MG63 (cell line): Measurements from ENCODE around the gene PRC1. TPM values are rescaled to one million over a fixed set of nuclear protein-coding genes. Genes with fewer than 3 reads are reported as not detected.
A peak's percentile ranks its signal among the peaks of the same experiment; 100 is the strongest.

Experiments used
- DNase-seq: peaks from one replicate; pipeline ENCODE4 v3.0.0-alpha.2; 2020
- H3K27me3 ChIP-seq: fragments of 250-450 bp; sonication (Bioruptor Pico); 2 replicates; pipeline ENCODE4 v1.5.1; 2020; ENCODE audit warnings: mild to moderate bottlenecking, moderate library complexity
- H3K36me3 ChIP-seq: fragments of 250-450 bp; sonication (Bioruptor Pico); 2 replicates; pipeline ENCODE4 v1.5.1; 2020; ENCODE audit warnings: mild to moderate bottlenecking, moderate library complexity
- H3K4me3 ChIP-seq: fragments of 250-450 bp; sonication (Bioruptor Pico); 2 replicates; pipeline ENCODE4 v1.5.1; 2020; ENCODE audit warnings: mild to moderate bottlenecking, moderate library complexity
- H3K9me3 ChIP-seq: fragments of 250-450 bp; sonication (Bioruptor Pico); 2 replicates; pipeline ENCODE4 v1.5.1; 2020; ENCODE audit warnings: mild to moderate bottlenecking, moderate library complexity
- total RNA-seq: library from RNA; depleted of rRNA; stranded (reverse); fragments of >200 nt; shearing (Covaris generic); gene quantifications from 2 replicates; pipeline ENCODE4 v1.2.3, GENCODE V29; 2014; ENCODE audit warnings: low replicate concordance

PRC1 gene
- total RNA-seq, 1 experiment from 2014 or later, result 268 TPM

GRCh38 chr15:90966262-90966661 is 28.1 kb downstream of the PRC1 start:
- H3K4me3 ChIP-seq, result no peak overlapping the region
- no peaks in the 10 kb centered on the region for H3K27me3 ChIP-seq
- H3K9me3 ChIP-seq, result no peaks in the 10 kb centered on the region
- no peak for DNase-seq
- peaks cover 91% of the 10 kb centered on the region for H3K36me3 ChIP-seq

GRCh38 chr15:90962021-90962420 is 32.3 kb downstream of the PRC1 start:
- H3K9me3 ChIP-seq, result no peaks in the 10 kb centered on the region
- peaks cover 68% of the 10 kb centered on the region for H3K36me3 ChIP-seq
- H3K27me3 ChIP-seq, result no peaks in the 10 kb centered on the region
- no peak overlapping the region for H3K4me3 ChIP-seq
- DNase-seq, result no peak

GRCh38 chr15:90960298-90961091 is 33.8 kb downstream of the PRC1 start:
- DNase-seq, result no peak
- H3K36me3 ChIP-seq, result peaks cover 58% of the 10 kb centered on the region
- no peaks in the 10 kb centered on the region for H3K27me3 ChIP-seq
- H3K4me3 ChIP-seq, result no peak overlapping the region
- H3K9me3 ChIP-seq, result no peaks in the 10 kb centered on the region

- Histone ChIP-seq H3K9me3 (no peaks in the 10 kb centered on the region), H3K27me3 (no peaks in the 10 kb centered on the region), H3K36me3 (peaks cover 55% of the 10 kb centered on the region), H3K4me3 (no peak overlapping the region)
- DNase-seq, result peak; percentile 55
Observed at GRCh38 chr15:90959894-90960293, 34.4 kb downstream of the PRC1 start.

- DNase-seq, result no peak
- Histone ChIP-seq H3K9me3 (no peaks in the 10 kb centered on the region), H3K4me3 (no peak overlapping the region), H3K27me3 (no peaks in the 10 kb centered on the region), H3K36me3 (peaks cover 50% of the 10 kb centered on the region)
Observed at GRCh38 chr15:90959028-90959595, 35.2 kb downstream of the PRC1 start.

GRCh38 chr15:90957791-90958190 is 36.5 kb downstream of the PRC1 start:
- Histone ChIP-seq H3K9me3 (no peaks in the 10 kb centered on the region), H3K27me3 (no peaks in the 10 kb centered on the region), H3K4me3 (no peak overlapping the region), H3K36me3 (peaks cover 46% of the 10 kb centered on the region)
- no peak for DNase-seq

- Histone ChIP-seq H3K4me3 (no peak overlapping the region), H3K36me3 (peaks cover 46% of the 10 kb centered on the region), H3K27me3 (no peaks in the 10 kb centered on the region), H3K9me3 (no peaks in the 10 kb centered on the region)
- DNase-seq, result no peak
Observed at GRCh38 chr15:90957031-90957790, 37.1 kb downstream of the PRC1 start.

GRCh38 chr15:90956274-90957030 is 37.9 kb downstream of the PRC1 start:
- Histone ChIP-seq H3K27me3 (no peaks in the 10 kb centered on the region), H3K4me3 (no peak overlapping the region), H3K9me3 (no peaks in the 10 kb centered on the region), H3K36me3 (peaks cover 45% of the 10 kb centered on the region)
- no peak for DNase-seq

- H3K36me3 ChIP-seq, result peaks cover 44% of the 10 kb centered on the region
- no peaks in the 10 kb centered on the region for H3K27me3 ChIP-seq
- H3K4me3 ChIP-seq, result peak overlapping the region; percentile 89
- H3K9me3 ChIP-seq, result no peaks in the 10 kb centered on the region
- no peak for DNase-seq
Observed at GRCh38 chr15:90955624-90956273, 38.6 kb downstream of the PRC1 start.

GRCh38 chr15:90954712-90955623 is 39.4 kb downstream of the PRC1 start, which contains the start of gene RCCD1:
Gene RCCD1, plus strand, starts transcription at chr15:90954884. Its CDS starts 1,851 bp downstream, at chr15:90956735.
- DNase-seq, result peak; percentile 97
- Histone ChIP-seq H3K9me3 (no peaks in the 10 kb centered on the region), H3K4me3 (peak within 1 kb of the TSS; percentile 89), H3K36me3 (peaks cover 48% of the 10 kb centered on the region), H3K27me3 (no peaks in the 10 kb centered on the region)

GRCh38 chr15:90953947-90954711 is 40.2 kb downstream of the PRC1 start:
- H3K4me3 ChIP-seq, result no peak overlapping the region; the same call in 1 of the 2 replicates
- no peaks in the 10 kb centered on the region for H3K27me3 ChIP-seq
- peaks cover 53% of the 10 kb centered on the region for H3K36me3 ChIP-seq
- H3K9me3 ChIP-seq, result no peaks in the 10 kb centered on the region
- no peak for DNase-seq

- Histone ChIP-seq H3K27me3 (no peaks in the 10 kb centered on the region), H3K4me3 (no peak overlapping the region), H3K36me3 (peaks cover 57% of the 10 kb centered on the region), H3K9me3 (no peaks in the 10 kb centered on the region)
- DNase-seq, result no peak
Observed at GRCh38 chr15:90952901-90953677, 41.2 kb downstream of the PRC1 start.

- DNase-seq, result no peak
- Histone ChIP-seq H3K9me3 (no peaks in the 10 kb centered on the region), H3K4me3 (no peak overlapping the region), H3K36me3 (peaks cover 69% of the 10 kb centered on the region), H3K27me3 (no peaks in the 10 kb centered on the region)
Observed at GRCh38 chr15:90950676-90951075, 43.7 kb downstream of the PRC1 start.
